MM.1S (cell line): ENCODE results near the gene BEAN1.

Experiments
- DNase-seq: peaks from one replicate; pipeline ENCODE4 v3.0.0-alpha.2; 2015
- H2AFZ ChIP-seq: fragments of 300-600 bp; sonication (generic); 2 replicates; pipeline ENCODE4 v1.6.0; 2016; ENCODE audit warnings: antibody characterized with exemption, low read length
- H3F3A ChIP-seq: fragments of 300-600 bp; sonication (generic); 2 replicates; pipeline ENCODE4 v1.6.1; 2016; ENCODE audit warnings: mild to moderate bottlenecking, antibody characterized with exemption, low read length, moderate library complexity, mixed read lengths; ENCODE audit not compliant: insufficient read depth
- H3K27ac ChIP-seq: fragments of 300-600 bp; sonication (generic); 2 replicates; pipeline ENCODE4 v1.5.1; 2016; ENCODE audit warnings: mild to moderate bottlenecking, low read length
- H3K27me3 ChIP-seq: fragments of 300-600 bp; sonication (generic); replicated peaks from 2 replicates; pipeline ENCODE4 v1.6.0; 2016; ENCODE audit warnings: low read length; ENCODE audit not compliant: insufficient read depth
- H3K36me3 ChIP-seq: fragments of 300-600 bp; sonication (generic); replicated peaks from 2 replicates; pipeline ENCODE4 v1.6.1; 2016; ENCODE audit warnings: mild to moderate bottlenecking, low read length, mixed read lengths; ENCODE audit not compliant: insufficient read depth
- H3K4me1 ChIP-seq: fragments of 300-600 bp; sonication (generic); 2 replicates; pipeline ENCODE4 v1.6.1; 2016; ENCODE audit warnings: low read length, mixed read lengths
- H3K4me2 ChIP-seq: fragments of 300-600 bp; sonication (generic); 2 replicates; pipeline ENCODE4 v1.6.0; 2016; ENCODE audit warnings: low read depth, low read length
- H3K4me3 ChIP-seq: fragments of 300-600 bp; sonication (generic); 2 replicates; pipeline ENCODE4 v1.5.1; 2016; ENCODE audit warnings: low read length, mixed read lengths
- H3K79me2 ChIP-seq: fragments of 300-600 bp; sonication (generic); 2 replicates; pipeline ENCODE4 v1.6.1; 2016; ENCODE audit warnings: mixed run types, low read length, mixed read lengths
- H3K9ac ChIP-seq: fragments of 300-600 bp; sonication (generic); 2 replicates; pipeline ENCODE4 v1.6.1; 2016; ENCODE audit warnings: low read length, mixed read lengths
- H3K9me2 ChIP-seq: fragments of 300-600 bp; sonication (generic); replicated peaks from 2 replicates; pipeline ENCODE4 v1.6.1; 2016; ENCODE audit warnings: mild to moderate bottlenecking, low read length, mixed read lengths; ENCODE audit not compliant: insufficient read depth
- H3K9me3 ChIP-seq: fragments of 300-600 bp; sonication (generic); replicated peaks from 2 replicates; pipeline ENCODE4 v1.6.1; 2016; ENCODE audit warnings: mild to moderate bottlenecking, low read length, mixed read lengths; ENCODE audit not compliant: insufficient read depth
- H4K20me1 ChIP-seq: fragments of 300-600 bp; sonication (generic); 2 replicates; pipeline ENCODE4 v1.6.1; 2016; ENCODE audit warnings: mild to moderate bottlenecking, low read length, moderate library complexity, mixed read lengths; ENCODE audit not compliant: insufficient read depth
- CTCF ChIP-seq: fragments of 300-600 bp; sonication (generic); IDR thresholded peaks from 2 replicates; pipeline ENCODE4 v1.5.1; 2016; ENCODE audit warnings: antibody characterized with exemption, low read length, mixed read lengths
- EZH2 ChIP-seq: fragments of 300-600 bp; sonication (generic); optimal IDR thresholded peaks from 2 replicates; pipeline ENCODE3; 2017; ENCODE audit warnings: low read depth, mild to moderate bottlenecking, antibody characterized with exemption, low read length, mixed read lengths
- EZH2phosphoT487 ChIP-seq: fragments of 300-600 bp; sonication (generic); IDR thresholded peaks from 2 replicates; pipeline ENCODE4 v1.6.1; 2018; ENCODE audit warnings: antibody characterized with exemption, low read length

Gene BEAN1

GRCh38 chr16:66425651-66426050, 1.4 kb upstream of the BEAN1 start:
- TF ChIP-seq EZH2phosphoT487, result no peak
- no peak for TF ChIP-seq EZH2
- TF ChIP-seq CTCF, result no peak
- Histone ChIP-seq H3K4me2 (no peak overlapping the region), H3K4me3 (no peak overlapping the region)

DNA sequence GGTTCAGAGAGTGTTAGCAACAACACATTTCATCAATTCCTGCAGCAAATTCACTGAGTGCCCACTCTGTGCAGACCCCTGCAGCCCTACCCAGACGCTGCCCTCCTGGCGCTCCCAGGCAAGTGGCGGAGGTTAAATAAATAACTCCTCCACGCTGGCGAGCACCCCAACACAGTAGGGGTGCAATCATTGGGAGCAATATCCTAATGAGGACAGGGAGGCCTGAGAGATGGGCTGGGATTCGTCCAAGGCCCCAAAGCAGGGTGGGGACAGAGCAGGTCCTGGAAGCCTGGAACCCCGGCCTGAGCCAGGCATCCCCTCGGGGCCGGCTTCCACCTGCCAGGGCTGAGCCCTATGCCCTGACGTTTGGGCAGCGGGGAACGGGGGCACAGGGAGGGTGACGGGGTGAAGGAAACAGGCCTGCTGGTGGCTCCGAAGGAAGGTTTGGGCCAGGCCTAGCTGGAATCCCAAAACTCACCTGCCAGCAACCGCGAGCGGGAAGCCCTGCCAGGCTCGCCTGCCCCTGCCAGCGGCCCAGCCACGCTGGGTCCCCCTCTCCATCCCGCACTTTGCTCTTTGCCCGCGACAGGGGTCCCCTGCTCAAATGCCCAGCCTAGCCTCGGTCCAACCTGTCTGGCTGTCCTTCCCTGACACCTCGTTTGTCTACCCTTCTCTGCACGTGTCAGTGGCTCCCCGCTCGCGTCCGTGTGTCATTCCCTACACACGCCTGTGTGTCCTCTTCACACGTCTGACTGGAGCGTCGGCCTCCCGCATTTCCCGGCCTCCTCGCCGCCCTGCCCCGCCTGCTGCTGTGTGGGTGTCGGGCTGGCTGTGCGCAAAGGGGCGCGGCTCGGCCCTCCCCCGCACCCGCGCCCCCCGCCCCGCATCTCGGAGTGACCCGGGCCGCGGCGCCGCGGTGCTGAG, 721 bp upstream of the BEAN1 start:
- no peak for TF ChIP-seq EZH2
- no peak for TF ChIP-seq EZH2phosphoT487
- no peak for TF ChIP-seq CTCF
- no peak for DNase-seq
- no peak overlapping the region for H3K9ac ChIP-seq

More at GRCh38 chr16:66425651-66426050, 1.4 kb upstream of the BEAN1 start:
- Histone ChIP-seq H4K20me1 (no peaks in the 10 kb centered on the region), H3K9ac (no peak overlapping the region), H2AFZ (no peak overlapping the region), H3K36me3 (no peaks in the 10 kb centered on the region), H3K9me2 (no peaks in the 10 kb centered on the region), H3K27me3 (peaks cover 29% of the 10 kb centered on the region), H3F3A (no peaks in the 10 kb centered on the region), H3K27ac (no peak overlapping the region), H3K4me1 (no peaks in the 10 kb centered on the region), H3K9me3 (no peaks in the 10 kb centered on the region), H3K79me2 (no peaks in the 10 kb centered on the region)
- no peak for DNase-seq

DNA sequence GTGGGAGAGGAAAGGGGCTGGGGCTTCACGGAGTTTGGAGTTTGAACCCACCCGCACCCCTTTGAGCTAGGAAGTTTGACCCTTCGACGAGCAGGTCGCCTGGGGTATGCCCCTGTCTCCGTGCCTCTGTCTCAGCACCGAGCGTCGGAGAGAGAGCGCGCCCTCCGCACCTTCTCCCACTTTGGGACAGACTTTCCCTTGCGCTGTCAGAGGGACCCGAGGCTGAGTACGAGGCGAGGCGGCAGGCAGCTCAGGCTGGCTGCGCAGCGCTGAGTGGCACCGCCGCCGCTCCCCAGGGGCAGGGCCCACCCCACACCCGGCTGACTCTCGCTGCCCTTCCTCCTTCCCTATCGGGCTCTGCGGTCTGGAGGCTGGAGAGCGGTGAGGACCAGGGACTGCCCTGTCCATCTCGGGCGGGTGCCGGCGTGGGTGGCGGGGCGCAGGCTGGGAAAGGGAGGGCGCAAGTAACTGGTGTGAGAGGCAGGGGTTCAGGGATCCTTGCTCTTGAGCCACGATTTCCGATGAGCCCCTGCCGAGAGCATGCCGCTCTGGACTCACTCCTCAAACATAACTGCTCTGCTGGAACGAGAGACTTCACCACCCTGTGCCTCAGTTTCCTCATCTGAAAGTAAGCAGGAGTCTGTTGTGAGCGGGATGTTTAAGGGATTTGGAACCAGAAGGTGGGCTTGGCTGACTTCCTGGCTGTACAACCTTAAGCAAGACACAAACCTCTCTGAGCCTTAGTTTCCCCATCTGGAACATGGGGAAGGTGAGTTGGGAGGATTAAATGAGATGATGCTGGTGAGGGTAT, 981 bp downstream of the BEAN1 start:
- no peak overlapping the region for H3K4me2 ChIP-seq
- no peaks in the 10 kb centered on the region for H3K9me2 ChIP-seq
- TF ChIP-seq EZH2 (no peak), EZH2phosphoT487 (no peak), CTCF (no peak)
- no peak overlapping the region for H3K4me3 ChIP-seq
- H3K9me3 ChIP-seq, result no peaks in the 10 kb centered on the region
- H2AFZ ChIP-seq, result no peak overlapping the region
- DNase-seq, result no peak
- no peaks in the 10 kb centered on the region for H3K36me3 ChIP-seq
- no peaks in the 10 kb centered on the region for H4K20me1 ChIP-seq
- no peaks in the 10 kb centered on the region for H3K4me1 ChIP-seq
- H3K79me2 ChIP-seq, result no peaks in the 10 kb centered on the region
- no peaks in the 10 kb centered on the region for H3F3A ChIP-seq
- no peak overlapping the region for H3K9ac ChIP-seq
- no peak overlapping the region for H3K27ac ChIP-seq
- peaks cover 29% of the 10 kb centered on the region for H3K27me3 ChIP-seq

More for the DNA sequence above, 721 bp upstream of the BEAN1 start:
- Histone ChIP-seq H3K36me3 (no peaks in the 10 kb centered on the region), H3K4me2 (peak overlapping the region; percentile 52; the same call in 1 of the 2 replicates), H3K9me2 (no peaks in the 10 kb centered on the region), H2AFZ (peak overlapping the region; percentile 58), H3K79me2 (no peaks in the 10 kb centered on the region), H3K27ac (no peak overlapping the region), H3K4me1 (no peaks in the 10 kb centered on the region), H3K27me3 (peaks cover 29% of the 10 kb centered on the region), H3K9me3 (no peaks in the 10 kb centered on the region), H3K4me3 (peak overlapping the region; percentile 31; the same call in 1 of the 2 replicates), H4K20me1 (no peaks in the 10 kb centered on the region), H3F3A (no peaks in the 10 kb centered on the region)
